Activated CD4-positive, CD25-positive, alpha-beta regulatory T cell treated with anti-CD3 and anti-CD28 coated beads, Interleukin-2, amount 50 U/mL, for 16 hours (primary cell): ENCODE data around the gene SDHAF3.
"Not testable (repeated sequence)": the region's sequence is repeated elsewhere in the genome, so short reads cannot be mapped to it uniquely, and the experiment has no call there.

Experiments
- DNase-seq: peaks from one replicate; pipeline ENCODE4 v3.0.0-alpha.2; 2020; ENCODE audit warnings: low read depth, low spot score

Gene SDHAF3

GRCh38 chr7:97117372-97118188 lies at the start of gene SDHAF3:
Gene SDHAF3, plus strand, starts transcription at chr7:97117698. Its CDS starts 26 bp downstream, at chr7:97117724.
- DNase-seq: peak; percentile 98

- not testable (repeated sequence) for DNase-seq
Measured at GRCh38 chr7:97072025-97072424, 45.5 kb upstream of the SDHAF3 start.

DNA sequence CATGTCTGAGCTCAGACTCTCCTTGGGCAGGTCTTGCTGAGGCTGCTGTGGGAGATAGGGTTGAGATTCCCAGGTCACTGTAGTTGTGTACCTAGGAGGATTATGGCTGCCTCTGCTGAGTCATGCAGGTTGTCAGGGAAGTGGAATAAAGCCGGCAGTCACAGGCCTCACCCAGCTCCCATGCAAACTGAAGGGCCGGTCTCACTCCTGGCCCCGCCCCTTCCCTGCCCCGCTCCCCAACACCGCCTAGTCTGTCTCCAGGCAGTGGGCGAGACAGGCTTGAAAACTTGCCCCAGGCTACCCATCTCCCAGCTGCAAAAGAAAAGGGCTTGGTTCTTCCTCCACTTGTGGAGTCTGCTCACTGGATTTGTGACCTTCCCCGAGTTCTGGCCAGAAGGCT lies 41.6 kb upstream of the SDHAF3 start:
- no peak for DNase-seq

GRCh38 chr7:97078023-97078969 lies 39.2 kb upstream of the SDHAF3 start:
- DNase-seq: no peak

- DNase-seq: no peak
Measured at GRCh38 chr7:97079300-97079699, 38.2 kb upstream of the SDHAF3 start.

DNA sequence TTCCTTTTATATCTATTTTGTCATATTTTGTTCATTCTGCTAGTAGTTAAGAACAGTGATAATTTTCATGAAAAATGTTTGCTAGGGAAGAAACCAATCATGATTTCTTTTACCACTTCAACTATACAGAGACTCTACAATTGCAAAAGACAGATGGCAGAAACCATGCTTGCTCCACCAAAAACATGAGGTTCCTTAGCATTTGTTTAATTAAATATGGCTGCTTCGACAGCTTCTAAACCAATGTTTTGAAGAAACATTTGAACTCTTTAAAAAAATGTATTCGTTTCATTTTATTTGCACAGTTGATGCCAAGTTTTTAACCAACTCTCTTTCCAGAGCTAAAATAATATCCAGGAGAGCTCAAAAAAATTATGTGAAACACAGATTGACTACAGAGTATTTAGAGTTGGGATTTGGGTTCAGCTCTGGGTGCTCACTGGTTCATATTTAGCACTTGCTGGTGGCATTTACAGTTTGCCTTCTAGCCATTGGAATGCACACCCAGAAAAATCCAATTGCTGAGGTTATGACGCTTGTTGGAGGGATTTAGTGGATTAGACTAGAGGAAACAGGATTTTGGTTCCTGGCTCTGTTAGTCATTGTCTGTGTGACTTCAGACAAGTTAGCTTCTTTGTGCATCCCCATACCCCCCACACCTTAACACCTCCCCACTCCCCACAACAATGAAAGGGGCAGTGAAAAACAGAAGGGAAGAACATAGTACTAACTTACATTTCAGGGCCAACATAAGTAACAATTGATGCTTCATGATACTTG lies 35.8 kb upstream of the SDHAF3 start:
- DNase-seq: no peak

DNA sequence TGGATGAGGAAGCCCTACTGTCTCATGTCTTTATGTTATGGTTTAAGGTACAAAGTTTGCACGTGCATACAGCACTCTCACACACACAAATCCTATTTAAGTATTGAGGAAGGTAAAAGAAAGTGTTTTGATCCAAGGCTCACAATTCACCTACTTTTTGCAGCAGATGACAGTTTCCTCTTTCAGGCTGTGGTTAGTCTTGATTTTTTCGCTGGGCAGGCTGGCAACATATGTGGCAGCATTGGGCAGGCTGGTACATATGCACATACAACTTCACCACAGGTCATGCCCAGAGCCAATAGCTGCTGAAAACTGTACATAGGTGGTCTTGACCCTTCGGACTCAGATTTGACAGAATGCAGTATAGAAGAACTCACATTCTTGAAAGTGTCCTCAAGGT lies 29.1 kb upstream of the SDHAF3 start:
- DNase-seq: no peak

DNA sequence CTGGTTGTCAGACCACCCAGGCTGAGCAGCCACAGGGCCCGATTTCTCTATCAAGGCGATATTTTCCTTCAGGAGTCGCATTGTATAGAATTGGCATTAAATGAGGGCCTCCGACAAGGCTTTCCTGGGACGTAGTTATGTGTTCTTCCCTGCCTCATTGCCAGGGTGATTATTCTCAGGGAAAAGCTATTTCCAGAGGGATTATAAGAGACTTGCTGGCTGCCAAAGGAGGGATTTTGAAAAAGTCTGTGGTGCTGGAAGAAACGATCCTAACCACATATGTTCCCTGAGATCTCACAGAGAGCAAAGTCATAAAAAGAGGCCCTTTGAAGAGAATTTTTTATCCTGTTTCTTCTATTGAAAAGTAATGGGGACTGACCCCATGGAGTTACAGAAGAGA lies 27.7 kb upstream of the SDHAF3 start:
- no peak for DNase-seq

- no peak for DNase-seq
Measured at GRCh38 chr7:97090761-97091353, 26.6 kb upstream of the SDHAF3 start.

DNA sequence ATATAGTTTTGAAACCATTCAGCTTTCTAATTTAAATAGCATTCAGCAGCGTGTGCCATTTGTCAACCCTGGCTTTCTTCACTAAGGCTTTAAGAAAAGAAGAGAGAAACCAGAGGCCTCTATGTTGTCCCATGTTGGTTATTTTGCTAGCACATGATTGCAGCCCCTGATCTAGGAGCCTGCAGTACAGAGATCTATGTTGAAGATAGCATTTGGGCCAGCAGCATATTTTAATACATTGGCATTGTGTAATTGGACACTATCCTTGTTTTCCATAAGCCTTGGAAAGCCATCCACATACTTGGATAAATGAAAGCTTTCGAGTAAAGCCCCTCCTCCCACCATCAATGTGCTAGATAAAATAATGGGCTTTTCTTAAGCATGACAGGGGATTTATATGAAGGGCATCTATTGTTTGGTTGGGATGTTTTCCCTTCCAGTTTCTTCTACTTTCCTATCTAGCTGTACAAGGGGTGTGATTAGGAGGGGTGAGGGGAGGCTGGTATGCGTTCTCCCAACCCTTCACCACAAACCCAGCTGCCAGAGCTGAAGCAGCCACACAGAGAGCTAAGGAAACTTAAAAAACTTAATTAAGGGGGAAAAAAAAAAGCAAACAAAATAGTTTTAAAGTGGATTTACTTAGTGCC lies 23.1 kb upstream of the SDHAF3 start:
- DNase-seq: no peak

GRCh38 chr7:97096037-97096436 lies 21.5 kb upstream of the SDHAF3 start:
- DNase-seq: no peak

GRCh38 chr7:97096661-97097060 lies 20.8 kb upstream of the SDHAF3 start:
- no peak for DNase-seq

GRCh38 chr7:97104719-97105238 lies 12.7 kb upstream of the SDHAF3 start:
- peak; percentile 25 for DNase-seq

GRCh38 chr7:97107192-97107800 lies 10.2 kb upstream of the SDHAF3 start:
- no peak for DNase-seq

DNA sequence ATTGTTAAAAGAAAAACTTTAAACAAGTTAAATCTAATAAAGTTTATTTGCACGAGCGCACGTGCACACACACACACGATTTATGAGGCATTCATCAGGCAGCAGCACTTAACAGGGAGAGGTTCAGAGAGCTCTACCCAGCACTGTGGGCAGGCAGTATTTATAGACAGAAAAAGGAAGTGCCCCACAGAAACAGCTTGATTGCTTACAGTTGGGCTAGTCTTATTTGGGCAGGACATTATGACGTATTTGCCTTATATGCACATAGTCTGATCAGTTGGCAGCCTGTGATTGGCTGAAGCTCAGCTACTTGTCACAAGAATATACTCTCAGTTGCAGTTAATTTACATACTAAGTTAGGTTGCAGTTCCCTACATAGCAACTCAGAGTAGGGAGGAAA lies 1.2 kb upstream of the SDHAF3 start:
- no peak for DNase-seq

- no peak for DNase-seq
Measured at GRCh38 chr7:97117035-97117371, 495 bp upstream of the SDHAF3 start.

DNA sequence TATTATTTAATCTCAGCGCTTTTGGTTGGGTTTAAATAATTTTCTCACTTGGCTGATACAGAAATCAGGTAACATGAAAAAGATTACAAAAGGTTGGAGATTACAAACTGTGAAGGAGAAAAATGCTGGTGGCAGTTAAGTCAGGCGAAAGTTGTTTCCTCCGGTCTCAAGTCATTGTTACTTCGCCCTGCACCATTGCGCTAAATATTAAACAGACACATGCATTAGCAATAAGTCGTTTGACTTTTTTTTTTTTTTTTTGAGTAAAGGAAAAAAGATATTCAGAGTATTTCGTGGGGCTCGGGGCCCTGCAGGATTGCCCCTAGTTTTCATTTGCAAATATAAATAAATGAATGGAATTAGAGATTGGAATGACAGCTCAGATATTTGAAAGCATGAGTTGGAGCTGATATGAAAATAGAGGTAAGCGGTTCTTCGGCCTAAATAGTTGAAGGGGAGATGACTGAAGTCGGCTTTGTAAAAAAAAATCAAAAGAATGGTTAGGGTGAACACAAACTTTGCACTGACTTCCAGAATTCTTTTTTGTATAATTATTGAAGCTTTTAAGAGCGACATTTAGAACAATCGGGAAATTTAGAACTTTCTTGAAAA lies 914 bp downstream of the SDHAF3 start:
- DNase-seq: no peak

- no peak for DNase-seq
Measured at GRCh38 chr7:97119747-97120146, 2.2 kb downstream of the SDHAF3 start.

DNA sequence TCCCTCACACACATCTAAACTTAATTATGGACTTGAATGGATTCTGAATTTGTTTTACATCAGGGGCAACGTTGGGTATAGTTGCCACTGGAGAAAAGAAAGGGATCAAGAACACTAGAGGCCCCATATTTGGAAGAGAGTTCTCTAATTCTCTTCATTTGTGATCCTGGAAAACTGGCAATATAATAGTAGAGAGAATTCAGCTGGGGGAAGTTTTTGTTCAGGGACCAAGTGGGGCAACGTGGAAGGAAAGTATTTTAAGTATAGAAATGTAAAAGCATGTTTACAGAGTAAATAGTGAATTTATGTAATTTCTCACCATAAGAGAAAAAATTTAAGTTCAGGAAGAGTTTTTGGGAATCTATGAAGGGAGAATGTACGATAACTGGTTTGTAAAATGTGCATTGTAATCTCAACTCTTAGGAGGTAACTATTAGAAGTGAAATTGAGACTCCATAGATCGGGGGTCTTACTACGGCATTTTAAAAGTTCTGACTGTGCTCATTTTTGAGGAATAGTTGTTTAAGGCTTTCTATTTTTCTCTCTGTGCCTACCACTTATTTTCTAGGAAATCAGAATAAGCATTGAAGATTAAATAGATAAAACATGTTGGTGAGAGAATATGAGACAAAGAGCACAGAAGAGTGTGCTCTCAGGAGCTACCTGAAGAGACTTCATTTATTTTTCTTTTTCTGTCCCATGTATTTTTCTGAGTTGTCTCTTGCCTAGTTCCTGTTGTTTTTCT lies 3.4 kb downstream of the SDHAF3 start:
- DNase-seq: no peak
